Right hindlimb (tissue), 1 donor: ENCODE data around the gene BTAF1.
"Not testable (repeated sequence)": the region's sequence is repeated elsewhere in the genome, so short reads cannot be mapped to it uniquely, and the experiment has no call there.

Experiments
- DNase-seq: peaks from one replicate; pipeline ENCODE4 v3.0.0-alpha.2; 2018

Gene BTAF1

GRCh38 chr10:91923371-91924211 lies at the start of gene BTAF1:
BTAF1 (plus strand) TSS chr10:91923770; CDS start chr10:91924077, 307 bp downstream.
- peak; percentile 95 for DNase-seq

- no peak for DNase-seq
Observed at GRCh38 chr10:91875156-91875555, 48.4 kb upstream of the BTAF1 start.

- no peak for DNase-seq
Observed at GRCh38 chr10:91875779-91876178, 47.8 kb upstream of the BTAF1 start.

- DNase-seq: no peak
Observed at GRCh38 chr10:91879515-91880170, 43.9 kb upstream of the BTAF1 start.

GRCh38 chr10:91880310-91880709 lies 43.3 kb upstream of the BTAF1 start:
- DNase-seq: no peak

- DNase-seq: peak; percentile 61
Observed at GRCh38 chr10:91883549-91884444, 39.8 kb upstream of the BTAF1 start.

GRCh38 chr10:91884536-91884935 lies 39.0 kb upstream of the BTAF1 start:
- no peak for DNase-seq

- DNase-seq: no peak
Observed at GRCh38 chr10:91885362-91886079, 38.0 kb upstream of the BTAF1 start.

GRCh38 chr10:91886954-91887271 lies 36.7 kb upstream of the BTAF1 start:
- no peak for DNase-seq

- DNase-seq: peak; percentile 71
Observed at GRCh38 chr10:91887272-91888076, 36.1 kb upstream of the BTAF1 start.

- no peak for DNase-seq
Observed at GRCh38 chr10:91891125-91892001, 32.2 kb upstream of the BTAF1 start.

GRCh38 chr10:91893051-91893450 lies 30.5 kb upstream of the BTAF1 start:
- DNase-seq: no peak

GRCh38 chr10:91894261-91894685 lies 29.3 kb upstream of the BTAF1 start:
- not testable (repeated sequence) for DNase-seq

GRCh38 chr10:91896212-91896756 lies 27.3 kb upstream of the BTAF1 start:
- DNase-seq: no peak

- no peak for DNase-seq
Observed at GRCh38 chr10:91897421-91897820, 26.1 kb upstream of the BTAF1 start.

GRCh38 chr10:91901784-91902677 lies 21.5 kb upstream of the BTAF1 start:
- no peak for DNase-seq

GRCh38 chr10:91907033-91907594 lies 16.5 kb upstream of the BTAF1 start:
- DNase-seq: no peak

- DNase-seq: no peak
Observed at GRCh38 chr10:91907914-91908336, 15.6 kb upstream of the BTAF1 start.
